Fibroblast of peridontal ligament (primary cell): ENCODE results near the gene ZMYM2.
"Not testable (repeated sequence)": the region's sequence is repeated elsewhere in the genome, so short reads cannot be mapped to it uniquely, and the experiment has no call there.

Experiments used
- DNase-seq: peaks from one replicate; pipeline ENCODE4 v3.0.0-alpha.2; 2010; ENCODE audit errors: extremely low read depth

Gene ZMYM2

DNA sequence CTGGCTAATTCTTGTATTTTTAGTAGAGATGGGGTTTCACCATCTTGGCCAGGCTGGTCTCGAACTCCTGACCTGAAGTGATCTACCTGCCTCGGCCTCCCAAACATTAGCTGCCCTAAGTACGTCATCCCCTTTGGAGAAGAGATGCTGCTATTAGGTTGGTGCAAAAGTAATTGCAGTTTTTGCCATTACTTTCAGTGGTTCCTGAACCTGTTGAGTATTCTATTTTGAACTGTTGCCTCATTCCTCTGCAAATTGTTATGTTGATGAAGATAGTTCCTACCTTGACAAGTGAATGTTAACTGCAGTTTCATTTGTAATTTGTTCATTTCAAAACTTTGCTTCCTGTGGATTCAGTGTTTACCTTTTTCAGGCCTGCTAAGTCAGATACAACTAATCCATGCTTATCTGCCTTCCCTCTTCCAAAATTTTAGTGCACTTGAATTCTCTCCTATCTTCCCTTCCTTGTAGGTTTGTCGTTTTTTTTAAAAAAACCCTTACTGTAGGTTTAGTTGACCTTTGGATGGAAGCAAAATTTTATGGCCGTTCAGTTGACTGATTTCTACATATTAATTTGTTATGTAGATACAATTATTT is 24.0 kb downstream of the ZMYM2 start:
- no peak for DNase-seq

DNA sequence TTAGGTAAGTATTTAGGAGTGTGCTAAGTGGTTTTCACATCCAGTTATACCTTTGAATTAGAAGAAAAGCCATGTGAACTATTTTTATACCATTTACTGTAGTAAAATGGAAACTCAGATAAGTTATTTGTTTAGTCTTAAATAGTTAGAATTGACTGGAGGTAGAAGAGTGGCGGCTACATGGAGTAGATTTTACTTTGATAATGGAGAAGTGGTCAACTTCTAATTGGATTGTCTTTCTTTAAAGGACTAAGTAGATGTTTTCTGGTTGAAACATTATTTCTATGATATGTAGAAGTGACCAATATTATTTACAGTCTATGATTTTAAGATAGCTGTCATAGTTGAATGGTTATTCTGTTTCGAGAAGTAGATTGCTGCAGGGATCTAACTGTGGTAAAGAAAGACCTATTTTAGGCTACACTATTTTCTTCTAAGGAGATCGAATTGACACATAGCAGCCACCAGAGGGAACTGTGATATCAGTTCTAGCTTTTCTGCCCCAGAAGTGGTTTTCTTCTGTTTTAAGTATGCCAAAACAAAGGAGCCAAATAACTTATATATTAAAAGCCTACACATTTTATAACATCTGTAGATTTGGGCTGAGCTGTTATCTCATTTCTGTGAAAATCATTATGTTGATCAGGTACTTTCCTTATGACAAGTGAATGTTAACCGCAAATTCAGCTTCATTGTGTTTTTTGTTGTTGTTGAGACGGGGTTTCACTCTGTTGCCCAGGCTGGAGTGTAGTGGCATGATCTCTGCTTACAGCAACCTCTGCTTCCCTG is 26.1 kb downstream of the ZMYM2 start:
- peak; percentile 72 for DNase-seq

DNA sequence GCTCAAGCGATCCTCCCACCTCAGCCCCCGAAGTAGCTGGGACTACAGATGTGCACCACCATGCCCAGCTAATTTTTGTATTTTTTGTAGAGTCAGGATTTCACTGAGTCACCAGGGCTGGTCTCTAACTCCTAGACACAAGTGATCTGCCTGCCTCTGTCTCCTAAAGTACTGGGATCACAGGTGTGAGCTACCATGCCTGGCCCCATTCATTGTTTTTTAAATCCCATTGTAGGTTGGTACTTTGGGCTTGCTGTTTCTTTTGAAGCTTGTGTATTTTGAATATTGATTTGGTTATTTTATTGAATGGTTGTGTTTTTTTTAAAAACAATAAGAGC is 26.7 kb downstream of the ZMYM2 start:
- no peak for DNase-seq

DNA sequence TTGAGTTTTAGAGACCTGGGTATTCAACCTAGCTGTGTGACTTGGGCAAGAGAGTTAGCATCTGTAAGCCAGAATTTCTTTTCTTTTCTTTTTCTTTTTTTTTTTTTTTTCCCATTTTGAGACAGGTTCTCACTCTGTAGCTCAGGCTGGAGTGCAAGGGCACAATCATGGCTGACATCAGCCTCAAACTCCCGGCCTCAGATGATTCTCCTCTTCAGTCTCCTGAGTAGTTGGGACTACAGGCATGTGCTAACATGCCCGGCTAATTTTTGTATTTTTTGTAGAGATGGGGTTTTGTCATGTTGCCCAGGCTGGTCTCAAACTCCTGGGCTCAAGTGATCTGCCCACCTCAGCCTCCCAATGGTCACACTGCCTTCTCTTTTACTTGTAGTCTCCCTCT is 33.0 kb downstream of the ZMYM2 start:
- DNase-seq: no peak

DNA sequence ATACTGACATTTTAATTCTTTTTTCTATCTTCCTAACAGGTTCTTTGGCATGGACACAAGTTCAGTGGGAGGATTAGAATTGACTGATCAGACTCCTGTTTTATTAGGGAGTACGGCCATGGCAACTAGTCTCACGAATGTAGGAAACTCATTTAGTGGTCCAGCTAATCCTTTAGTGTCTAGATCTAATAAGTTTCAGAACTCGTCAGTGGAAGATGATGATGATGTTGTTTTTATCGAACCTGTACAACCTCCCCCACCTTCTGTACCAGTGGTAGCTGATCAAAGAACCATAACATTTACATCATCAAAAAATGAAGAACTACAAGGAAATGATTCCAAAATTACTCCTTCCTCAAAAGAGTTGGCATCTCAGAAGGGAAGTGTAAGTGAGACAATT is 34.5 kb downstream of the ZMYM2 start:
- DNase-seq: no peak

DNA sequence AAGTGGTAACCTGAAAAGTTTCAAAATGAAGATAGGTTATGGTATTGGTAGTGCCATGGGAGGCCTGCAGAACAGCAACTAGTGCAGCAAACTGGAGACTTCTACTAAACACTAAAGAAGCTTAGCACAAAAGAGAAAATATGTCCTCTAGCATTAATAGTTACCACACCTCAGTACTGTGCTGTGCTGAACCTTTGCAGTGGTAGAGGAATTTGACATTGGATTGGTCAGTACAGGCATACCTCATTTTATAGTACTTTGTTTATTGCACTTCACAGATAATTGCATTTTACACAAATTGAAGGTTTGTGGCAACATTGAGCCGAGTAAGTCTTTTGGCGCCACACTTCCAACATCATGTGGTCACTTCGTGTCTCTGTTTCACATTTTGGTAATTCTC is 40.4 kb downstream of the ZMYM2 start:
- DNase-seq: no peak

DNA sequence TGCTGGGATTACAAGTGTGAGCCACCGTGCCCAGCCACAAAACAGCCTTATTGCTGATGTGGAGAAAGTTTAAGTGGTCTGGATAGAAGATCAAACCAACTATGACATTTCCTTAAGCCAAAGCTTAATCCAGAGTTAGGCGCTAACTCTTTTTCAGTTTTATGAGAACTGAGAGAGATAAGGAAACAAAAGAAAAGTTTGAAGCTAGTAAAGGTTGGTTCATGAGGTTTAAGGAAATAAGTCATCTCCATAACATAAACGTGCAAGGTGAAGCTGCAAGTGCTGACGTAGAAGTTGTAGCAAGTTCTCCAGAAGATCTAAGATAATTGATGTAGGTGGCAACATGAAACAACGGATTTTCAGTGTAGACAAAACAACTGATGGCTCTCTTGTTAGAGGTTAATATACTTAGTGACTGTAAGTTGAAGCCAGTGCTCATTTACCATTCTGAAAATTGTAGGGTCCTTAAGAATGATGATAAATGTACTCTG is 41.6 kb downstream of the ZMYM2 start:
- DNase-seq: no peak

DNA sequence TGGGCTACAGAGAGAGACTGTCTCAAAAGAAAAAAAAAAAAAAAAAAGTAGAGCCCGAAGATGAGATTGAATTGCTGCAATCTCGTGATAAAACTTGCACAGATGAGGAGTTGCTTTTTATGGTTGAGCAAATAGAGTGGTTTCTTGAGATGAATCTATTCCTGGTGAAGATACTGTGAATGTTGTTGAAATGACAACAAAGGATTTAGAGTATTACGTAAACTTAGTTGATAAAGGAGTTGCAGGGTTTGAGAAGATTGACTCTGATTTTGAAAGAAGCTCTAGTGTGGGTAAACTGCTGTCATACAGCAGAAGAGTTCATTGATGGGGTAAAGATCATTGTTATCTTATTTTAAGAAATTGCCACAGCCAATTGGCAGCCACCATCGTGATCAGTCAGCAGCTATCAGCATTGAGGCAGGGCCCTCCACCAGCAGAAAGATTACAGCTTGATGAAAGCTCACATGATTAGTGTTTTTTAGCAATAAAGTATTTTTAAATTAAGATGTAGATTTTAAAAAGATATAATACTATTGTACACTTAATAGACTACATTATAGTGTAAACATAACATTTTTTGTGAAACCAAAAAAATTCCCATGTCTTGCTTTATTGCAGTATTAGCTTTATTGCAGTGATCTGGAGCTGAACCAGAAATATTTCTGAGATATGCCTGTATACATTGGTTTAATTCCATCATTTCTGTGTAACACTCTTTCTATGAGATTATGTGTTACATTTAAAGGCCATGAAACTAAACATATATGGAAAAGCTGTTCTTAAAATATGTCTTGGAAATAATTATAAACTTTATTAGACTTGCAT is 43.1 kb downstream of the ZMYM2 start:
- no peak for DNase-seq

DNA sequence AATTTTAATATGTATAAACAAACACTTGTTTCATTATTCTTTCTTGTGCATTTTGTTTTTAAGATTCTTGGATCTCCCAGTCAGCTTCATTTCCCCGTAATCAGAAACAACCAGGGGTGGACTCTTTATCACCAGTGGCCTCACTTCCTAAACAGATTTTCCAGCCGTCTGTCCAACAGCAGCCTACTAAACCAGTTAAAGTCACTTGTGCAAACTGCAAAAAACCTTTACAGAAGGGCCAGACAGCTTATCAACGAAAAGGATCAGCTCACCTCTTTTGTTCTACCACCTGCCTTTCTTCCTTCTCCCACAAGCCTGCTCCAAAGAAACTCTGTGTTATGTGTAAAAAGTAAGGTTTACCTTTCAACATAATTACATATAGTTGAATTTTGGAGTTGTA is 44.3 kb downstream of the ZMYM2 start:
- DNase-seq: no peak

DNA sequence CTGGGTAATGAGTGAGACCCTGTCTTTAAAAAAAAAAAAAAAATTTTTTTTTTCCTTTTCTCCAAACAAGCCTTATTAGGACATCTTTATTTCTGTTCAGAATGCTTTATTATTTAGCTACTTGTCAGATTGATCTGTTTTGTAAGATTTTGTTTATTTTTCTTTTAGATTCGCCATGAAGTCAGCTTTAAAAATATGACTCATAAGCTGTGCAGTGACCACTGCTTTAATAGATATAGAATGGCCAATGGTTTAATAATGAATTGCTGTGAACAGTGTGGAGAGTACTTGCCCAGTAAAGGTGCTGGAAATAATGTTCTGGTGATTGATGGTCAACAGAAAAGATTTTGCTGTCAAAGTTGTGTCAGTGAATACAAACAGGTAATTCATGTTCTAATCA is 47.7 kb downstream of the ZMYM2 start:
- DNase-seq: peak; percentile 13

DNA sequence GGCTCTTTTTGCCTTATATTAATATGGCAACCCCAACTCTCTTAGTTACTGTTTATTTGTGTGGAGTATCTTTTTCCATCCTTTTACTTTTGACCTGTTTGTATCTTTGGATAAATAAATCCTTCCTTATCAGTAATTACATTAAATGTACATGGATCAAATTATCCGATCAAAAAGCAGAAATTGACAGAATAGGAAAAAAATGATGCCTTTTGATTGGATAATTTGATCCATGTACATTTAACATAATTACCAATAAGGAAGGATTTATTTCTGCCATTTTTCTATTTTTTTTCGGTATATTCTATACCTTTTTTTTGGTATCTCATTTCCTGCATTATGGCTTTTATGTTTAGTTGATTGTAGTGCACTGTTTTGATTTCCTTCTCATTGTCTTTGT is 57.2 kb downstream of the ZMYM2 start:
- no peak for DNase-seq

DNA sequence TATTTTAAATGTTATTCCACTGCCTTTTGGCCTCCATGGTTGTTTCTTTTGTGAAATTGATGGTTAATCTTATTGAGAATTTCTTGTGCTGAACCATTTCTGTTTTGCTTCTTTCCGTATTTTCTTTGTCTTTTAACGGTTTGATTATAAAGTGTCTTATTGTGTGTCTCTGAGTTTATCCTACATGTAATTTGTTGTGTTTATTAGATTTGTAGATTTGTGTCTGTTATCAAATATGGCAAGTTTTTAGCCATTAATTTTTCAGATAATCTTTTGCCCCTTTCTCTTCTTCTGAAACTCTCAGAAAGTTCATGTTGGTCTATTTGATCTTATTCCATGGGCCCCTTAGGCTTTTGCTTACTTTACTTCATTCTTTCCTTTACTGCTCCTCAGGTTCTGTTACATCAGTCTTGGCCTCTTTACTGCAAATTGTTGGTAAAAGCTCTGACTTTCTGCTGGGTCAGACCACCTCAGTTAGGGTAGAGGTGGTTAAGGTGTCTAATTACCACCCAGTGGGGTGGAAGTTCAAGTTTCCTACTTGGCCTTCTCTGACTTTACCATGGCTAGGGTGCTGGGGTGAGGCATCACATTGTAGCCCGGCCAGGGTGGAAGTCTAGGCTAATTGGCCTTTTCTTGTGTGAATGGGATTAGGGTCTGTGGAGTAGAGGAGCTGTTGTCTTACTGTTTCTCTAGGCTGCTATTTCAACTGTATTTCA is 58.3 kb downstream of the ZMYM2 start:
- no peak for DNase-seq

DNA sequence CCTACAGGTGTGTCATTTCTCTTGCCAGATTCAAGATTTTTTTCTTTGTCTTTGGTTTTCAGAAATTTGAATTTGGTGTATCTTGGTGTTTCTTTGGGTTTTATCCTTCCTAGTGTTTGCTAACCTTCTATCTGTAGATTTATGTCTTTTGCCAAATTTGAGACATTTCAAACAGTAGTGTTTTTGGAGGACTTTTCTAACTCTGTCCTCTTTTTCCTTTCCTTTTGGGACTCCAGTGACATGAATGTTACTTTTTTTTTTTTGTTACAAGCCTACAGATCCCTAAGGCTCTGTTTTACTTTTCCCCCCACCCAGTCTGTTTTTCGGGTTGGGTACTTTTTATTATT is 58.8 kb downstream of the ZMYM2 start:
- no peak for DNase-seq

DNA sequence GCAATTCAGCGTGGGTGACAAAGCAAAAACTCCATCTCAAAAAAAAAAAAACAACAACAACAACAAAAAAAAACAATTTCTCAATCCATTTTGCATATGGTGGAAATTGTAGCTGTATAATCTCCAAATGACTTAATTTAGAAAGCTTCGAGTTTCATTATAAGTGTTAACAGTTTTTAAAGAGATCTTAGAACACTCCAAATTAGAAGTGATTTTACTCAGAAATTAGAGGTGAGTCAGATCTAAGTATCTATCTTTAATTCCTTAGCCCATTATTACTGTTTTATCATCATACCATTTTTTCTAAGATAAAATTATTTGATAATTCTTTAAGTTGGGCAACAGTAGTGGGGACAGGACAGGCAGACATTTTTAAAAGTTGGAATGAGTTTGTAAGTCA is 60.5 kb downstream of the ZMYM2 start:
- DNase-seq: no peak

DNA sequence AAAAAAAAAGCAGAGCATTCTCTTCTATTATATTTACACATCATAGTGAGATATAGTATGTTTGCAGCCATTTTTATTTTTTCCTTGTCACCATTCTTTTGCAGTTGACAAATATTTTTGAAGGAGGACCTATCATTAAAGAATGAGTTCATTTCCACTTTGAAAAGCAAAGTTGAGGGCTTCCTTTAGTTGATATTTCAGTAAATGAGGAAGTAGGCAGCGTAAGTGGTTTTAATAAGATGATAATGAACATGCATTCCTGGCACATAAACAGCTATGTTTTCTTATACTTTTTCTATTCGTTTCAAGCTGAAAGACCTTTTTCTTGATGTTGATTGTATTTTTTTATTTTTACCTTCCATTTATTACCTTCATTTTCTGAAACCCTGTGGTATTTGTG is 66.2 kb downstream of the ZMYM2 start:
- no peak for DNase-seq

DNA sequence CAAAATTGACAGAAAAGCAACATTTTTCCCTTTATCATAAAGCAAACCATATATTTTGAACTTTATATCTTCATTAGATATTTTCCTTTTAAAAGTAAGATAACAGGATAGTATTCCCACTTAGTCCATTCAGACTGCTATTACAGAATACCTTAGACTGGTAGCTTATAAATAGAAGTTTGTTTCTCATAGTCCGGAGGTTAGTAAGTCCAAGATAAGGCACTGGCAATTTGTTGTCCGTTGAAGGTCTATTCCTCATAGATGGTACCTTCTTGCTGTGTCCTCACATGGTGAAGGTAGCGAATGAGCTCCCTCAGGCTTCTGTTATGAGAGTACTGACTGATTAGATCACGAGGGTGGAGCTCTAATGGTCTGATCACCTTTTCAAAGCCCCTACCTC is 70.4 kb downstream of the ZMYM2 start:
- no peak for DNase-seq

DNA sequence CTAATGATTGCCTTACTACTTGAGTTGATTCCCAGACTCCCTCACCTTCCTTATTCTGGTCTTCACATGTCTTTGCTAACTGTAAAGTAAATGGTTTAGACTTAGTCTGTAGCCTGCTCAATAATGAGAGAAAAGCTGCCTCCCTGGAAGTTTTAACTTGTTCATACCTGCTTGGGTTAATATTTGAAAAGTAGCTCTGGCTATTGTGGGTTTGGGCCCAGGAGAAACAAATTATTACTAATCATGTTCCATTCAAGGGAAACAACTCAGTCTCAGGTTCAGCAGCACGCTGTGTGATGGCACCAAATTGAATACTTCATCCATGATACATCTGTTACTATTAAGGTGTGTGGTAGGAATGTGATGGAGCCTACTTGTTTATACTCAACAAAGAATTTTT is 75.0 kb downstream of the ZMYM2 start:
- no peak for DNase-seq

DNA sequence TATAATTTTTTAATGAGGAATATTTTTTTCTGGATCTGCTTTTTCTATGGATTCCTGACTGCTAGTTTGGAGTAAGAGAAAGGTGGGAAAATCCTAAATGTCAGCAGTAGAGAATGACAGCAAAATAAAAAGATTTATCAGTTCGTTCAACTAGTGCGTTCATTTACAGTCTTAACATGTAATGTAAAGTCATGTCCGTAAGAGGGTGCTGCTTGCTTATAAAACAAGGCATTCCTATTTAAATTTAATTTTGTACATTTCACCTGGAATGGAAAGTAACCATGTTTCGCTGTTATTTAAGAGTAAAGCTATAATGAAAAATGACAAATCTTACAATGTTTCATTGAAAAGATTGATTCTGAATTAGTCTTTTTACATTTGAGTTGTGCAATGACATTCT is 76.6 kb downstream of the ZMYM2 start:
- peak; percentile 33 for DNase-seq

DNA sequence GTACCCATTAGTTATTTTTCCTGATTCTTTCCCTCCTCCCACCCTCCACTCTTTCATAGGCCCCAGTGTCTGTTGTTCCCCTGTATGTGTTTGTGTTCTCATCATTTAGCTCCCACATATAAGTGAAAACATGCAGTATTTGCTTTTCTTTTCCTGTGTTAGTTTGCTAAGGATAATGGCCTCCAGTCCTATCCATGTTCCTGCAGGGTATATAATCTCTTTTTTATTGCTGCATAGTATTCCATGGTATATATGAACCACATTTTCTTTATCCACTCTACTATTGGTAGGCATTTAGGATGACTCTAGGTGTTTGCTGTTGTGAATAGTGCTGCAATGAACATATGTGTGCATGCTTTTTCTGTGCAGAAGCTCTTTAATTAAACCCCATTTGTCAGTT is 79.4 kb downstream of the ZMYM2 start:
- DNase-seq: no peak

DNA sequence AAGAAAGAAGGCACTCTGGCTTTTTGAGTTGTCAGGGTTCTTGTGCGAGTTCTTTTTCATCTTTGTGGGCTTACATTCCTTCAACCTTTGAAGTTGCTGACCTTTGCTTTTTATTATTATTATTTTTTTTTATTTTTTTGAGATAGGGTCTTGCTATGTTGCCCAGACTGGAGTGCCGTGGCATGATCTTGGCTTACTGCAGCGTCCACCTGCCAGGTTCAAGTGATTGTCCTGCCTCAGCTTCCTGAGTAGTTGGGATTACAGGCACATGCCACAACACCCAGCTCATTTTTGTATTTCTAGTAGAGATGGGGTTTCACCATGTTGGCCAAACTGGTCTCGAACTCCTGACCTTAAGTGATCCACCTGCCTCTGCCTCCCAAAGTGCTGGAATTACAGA is 84.1 kb downstream of the ZMYM2 start:
- not testable (repeated sequence) for DNase-seq

DNA sequence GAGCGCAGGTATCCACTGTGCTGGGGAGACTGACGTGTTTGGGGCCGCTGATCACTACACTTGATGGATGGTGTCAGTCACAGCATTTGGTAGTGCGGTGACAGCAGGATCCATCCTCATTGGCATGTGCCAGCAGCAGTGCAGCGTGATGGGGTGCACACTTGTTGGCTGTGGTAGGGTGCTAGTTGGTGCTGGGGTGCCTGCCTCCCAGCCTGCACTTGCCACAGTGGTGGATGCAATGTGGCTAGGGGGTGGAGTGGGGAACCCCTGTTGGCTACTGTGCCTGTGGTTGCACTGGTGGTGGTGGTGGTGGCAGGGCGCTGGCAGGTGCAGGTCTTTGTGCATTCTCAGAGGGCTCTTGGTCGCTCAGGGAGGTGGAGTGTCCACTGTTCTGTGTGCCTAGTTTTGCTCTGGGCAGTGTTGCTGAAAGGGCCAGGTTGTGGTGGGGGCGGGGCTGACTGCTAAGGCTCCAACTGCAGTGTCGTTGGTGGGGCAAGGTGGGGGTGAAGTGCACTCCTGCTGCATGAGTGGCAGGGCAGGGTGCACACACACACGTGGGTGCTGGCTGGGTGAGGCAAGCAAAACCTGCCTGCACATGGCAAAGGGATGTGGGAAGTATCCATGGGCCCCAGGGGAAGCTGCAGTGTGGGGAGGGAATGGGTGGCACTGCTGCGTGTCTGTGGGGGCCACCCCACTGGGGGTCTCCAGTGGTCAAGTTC is 84.8 kb downstream of the ZMYM2 start:
- no peak for DNase-seq

DNA sequence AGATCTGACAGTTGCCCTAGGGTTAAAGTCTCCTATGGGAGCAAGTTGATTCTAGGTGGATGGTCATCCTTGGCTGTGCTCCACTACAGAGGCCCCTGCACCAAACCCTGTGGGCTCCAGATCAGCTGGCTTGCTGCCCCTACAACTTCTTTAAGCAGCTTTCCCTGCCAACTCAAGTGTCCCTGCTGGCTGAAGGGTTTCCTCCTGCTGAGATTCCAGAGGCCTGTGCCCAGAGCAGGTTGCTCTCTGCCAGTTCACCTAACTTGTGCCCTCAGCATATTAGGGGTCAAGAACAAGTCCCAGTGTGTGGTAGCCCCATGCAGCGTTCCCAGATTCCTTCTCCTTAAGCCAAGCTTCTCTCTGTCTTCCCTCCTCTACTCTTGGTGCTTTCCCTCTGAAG is 85.6 kb downstream of the ZMYM2 start:
- DNase-seq: no peak
